ENCODE results near the gene OR2H1. TPM values are rescaled to one million over a fixed set of nuclear protein-coding genes. Genes with fewer than 3 reads are reported as not detected.

Gene OR2H1
- total RNA-seq, 2 donors from 2014 or later = not detected

GRCh38 chr6:29491574-29491973 is 34.6 kb downstream of the OR2H1 start:
- Histone ChIP-seq H3K27me3 (replicated peaks; ENCODE audit: insufficient read depth) (no peaks in the 10 kb centered on the region), H3K36me3 (no peaks in the 10 kb centered on the region), H3K27ac (no peak overlapping the region), H3K4me3 (no peak overlapping the region), H3K9me3 (no peaks in the 10 kb centered on the region), H3K4me1 (ENCODE audit: control insufficient read depth in 1 of 2, low read depth in 2 of 2) (no peaks in the 10 kb centered on the region)
- DNase-seq (ENCODE audit: low spot score) = no peak
- ATAC-seq (ENCODE audit: insufficient number of reproducible peaks, low FRiP score, low read depth) = no peak
- TF ChIP-seq CTCF (IDR thresholded peaks at IDR 0.05) = no peak

GRCh38 chr6:29493261-29493660 is 36.3 kb downstream of the OR2H1 start:
- no peak for DNase-seq (ENCODE audit: low spot score)
- no peak for TF ChIP-seq CTCF (IDR thresholded peaks at IDR 0.05)
- no peaks in the 10 kb centered on the region for H3K4me1 ChIP-seq (ENCODE audit: control insufficient read depth in 1 of 2, low read depth in 2 of 2)
- no peaks in the 10 kb centered on the region for H3K36me3 ChIP-seq
- H3K4me3 ChIP-seq = no peak overlapping the region
- no peak for ATAC-seq (ENCODE audit: insufficient number of reproducible peaks, low FRiP score, low read depth)
- H3K9me3 ChIP-seq = no peaks in the 10 kb centered on the region
- H3K27ac ChIP-seq = no peak overlapping the region
- H3K27me3 ChIP-seq (replicated peaks; ENCODE audit: insufficient read depth) = no peaks in the 10 kb centered on the region

GRCh38 chr6:29494131-29494530 is 37.2 kb downstream of the OR2H1 start:
- H3K36me3 ChIP-seq = no peaks in the 10 kb centered on the region
- no peaks in the 10 kb centered on the region for H3K27me3 ChIP-seq (replicated peaks; ENCODE audit: insufficient read depth)
- no peaks in the 10 kb centered on the region for H3K4me1 ChIP-seq (ENCODE audit: control insufficient read depth in 1 of 2, low read depth in 2 of 2)
- ATAC-seq (ENCODE audit: insufficient number of reproducible peaks, low FRiP score, low read depth) (no peak), DNase-seq (ENCODE audit: low spot score) (no peak)
- H3K4me3 ChIP-seq = no peak overlapping the region
- H3K9me3 ChIP-seq = no peaks in the 10 kb centered on the region
- no peak overlapping the region for H3K27ac ChIP-seq
- no peak for TF ChIP-seq CTCF (IDR thresholded peaks at IDR 0.05)

GRCh38 chr6:29495571-29495970 is 38.6 kb downstream of the OR2H1 start:
- Histone ChIP-seq H3K27ac (no peak overlapping the region), H3K27me3 (replicated peaks; ENCODE audit: insufficient read depth) (no peaks in the 10 kb centered on the region), H3K9me3 (no peaks in the 10 kb centered on the region), H3K4me3 (no peak overlapping the region), H3K36me3 (no peaks in the 10 kb centered on the region), H3K4me1 (ENCODE audit: control insufficient read depth in 1 of 2, low read depth in 2 of 2) (no peaks in the 10 kb centered on the region)
- DNase-seq (ENCODE audit: low spot score) (no peak), ATAC-seq (ENCODE audit: insufficient number of reproducible peaks, low FRiP score, low read depth) (no peak)
- TF ChIP-seq CTCF (IDR thresholded peaks at IDR 0.05) = no peak

- Histone ChIP-seq H3K27ac (no peak overlapping the region), H3K4me1 (ENCODE audit: control insufficient read depth in 1 of 2, low read depth in 2 of 2) (no peaks in the 10 kb centered on the region), H3K27me3 (replicated peaks; ENCODE audit: insufficient read depth) (no peaks in the 10 kb centered on the region), H3K9me3 (no peaks in the 10 kb centered on the region), H3K36me3 (no peaks in the 10 kb centered on the region), H3K4me3 (no peak overlapping the region)
- ATAC-seq (ENCODE audit: insufficient number of reproducible peaks, low FRiP score, low read depth) = no peak
- DNase-seq (ENCODE audit: low spot score) = no peak
- TF ChIP-seq CTCF (IDR thresholded peaks at IDR 0.05) = no peak
Observed at GRCh38 chr6:29496961-29497360, 40.0 kb downstream of the OR2H1 start.

Data from thoracic aorta (tissue), 2 donors.